PFSK-1 (cell line): Measurements from ENCODE around the gene PTPN7.

ENCODE experiments used
- FOXP2 ChIP-seq: optimal IDR thresholded peaks from 2 replicates; pipeline ENCODE3; 2011; ENCODE audit warnings: borderline replicate concordance, control low read depth, inconsistent platforms; ENCODE audit not compliant: insufficient read depth; ENCODE audit errors: extremely low read length, extremely low read depth
- POLR2AphosphoS5 ChIP-seq: IDR thresholded peaks from 2 replicates; pipeline ENCODE4 v1.6.1; 2012; ENCODE audit warnings: low read depth, mild to moderate bottlenecking, control low read depth, low read length, moderate library complexity
- REST ChIP-seq, 2 experiments: IDR thresholded peaks; 2 replicates each; pipeline versions ENCODE4 v1.6.1 to v1.8.0; 2011 to 2012; ENCODE audit warnings: low read depth in 2 of 2, low read length in 2 of 2, control low read depth in 1 of 2, inconsistent platforms in 1 of 2, mild to moderate bottlenecking in 1 of 2, moderate library complexity in 1 of 2; ENCODE audit not compliant: insufficient read depth in 1 of 2
- SIN3A ChIP-seq: IDR thresholded peaks from 2 replicates; pipeline ENCODE4 v1.6.1; 2012; ENCODE audit warnings: mild to moderate bottlenecking, low read length, moderate library complexity, borderline replicate concordance; ENCODE audit not compliant: insufficient read depth
- TAF1 ChIP-seq: IDR thresholded peaks from 2 replicates; pipeline ENCODE4 v1.6.1; 2012; ENCODE audit warnings: low read length, control low read depth, borderline replicate concordance; ENCODE audit not compliant: insufficient read depth

The PTPN7 gene

DNA sequence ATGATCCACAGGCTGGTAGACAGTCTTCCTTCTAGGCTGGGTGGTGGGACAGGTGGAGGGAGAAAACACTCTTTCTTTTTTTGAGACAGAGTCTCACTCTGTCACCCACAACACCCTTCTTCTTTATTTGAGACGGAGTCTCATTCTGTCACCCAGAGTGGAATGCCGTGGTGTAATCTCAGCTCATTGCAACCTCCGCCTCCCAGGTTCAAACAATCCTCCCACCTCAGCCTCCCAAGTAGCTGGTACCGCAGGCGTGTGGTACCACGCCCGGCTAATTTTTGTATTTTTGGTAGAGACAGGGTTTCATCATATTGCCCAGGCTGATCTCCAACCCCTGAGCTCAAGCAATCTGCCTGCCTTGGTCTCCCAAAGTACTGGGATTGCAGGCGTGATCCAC is 34.8 kb downstream of the PTPN7 start:
- no peak for TF ChIP-seq FOXP2
- no peak for TF ChIP-seq TAF1
- no peak for TF ChIP-seq SIN3A
- no peak for TF ChIP-seq POLR2AphosphoS5
- no peak for TF ChIP-seq REST (IDR thresholded peaks at IDR 0.05; ENCODE audit: insufficient read depth in 1 of 2, low read depth in 2 of 2, low read length in 2 of 2)

GRCh38 chr1:202124142-202124541 is 36.3 kb downstream of the PTPN7 start:
- TF ChIP-seq REST (IDR thresholded peaks at IDR 0.05; ENCODE audit: insufficient read depth in 1 of 2, low read depth in 2 of 2, low read length in 2 of 2): no peak
- no peak for TF ChIP-seq POLR2AphosphoS5
- TF ChIP-seq SIN3A: no peak
- TF ChIP-seq TAF1: no peak
- TF ChIP-seq FOXP2: no peak

- TF ChIP-seq REST (IDR thresholded peaks at IDR 0.05; ENCODE audit: insufficient read depth in 1 of 2, low read depth in 2 of 2, low read length in 2 of 2) (no peak), POLR2AphosphoS5 (no peak)
Observed at GRCh38 chr1:202123336-202123813, 37.0 kb downstream of the PTPN7 start.

DNA sequence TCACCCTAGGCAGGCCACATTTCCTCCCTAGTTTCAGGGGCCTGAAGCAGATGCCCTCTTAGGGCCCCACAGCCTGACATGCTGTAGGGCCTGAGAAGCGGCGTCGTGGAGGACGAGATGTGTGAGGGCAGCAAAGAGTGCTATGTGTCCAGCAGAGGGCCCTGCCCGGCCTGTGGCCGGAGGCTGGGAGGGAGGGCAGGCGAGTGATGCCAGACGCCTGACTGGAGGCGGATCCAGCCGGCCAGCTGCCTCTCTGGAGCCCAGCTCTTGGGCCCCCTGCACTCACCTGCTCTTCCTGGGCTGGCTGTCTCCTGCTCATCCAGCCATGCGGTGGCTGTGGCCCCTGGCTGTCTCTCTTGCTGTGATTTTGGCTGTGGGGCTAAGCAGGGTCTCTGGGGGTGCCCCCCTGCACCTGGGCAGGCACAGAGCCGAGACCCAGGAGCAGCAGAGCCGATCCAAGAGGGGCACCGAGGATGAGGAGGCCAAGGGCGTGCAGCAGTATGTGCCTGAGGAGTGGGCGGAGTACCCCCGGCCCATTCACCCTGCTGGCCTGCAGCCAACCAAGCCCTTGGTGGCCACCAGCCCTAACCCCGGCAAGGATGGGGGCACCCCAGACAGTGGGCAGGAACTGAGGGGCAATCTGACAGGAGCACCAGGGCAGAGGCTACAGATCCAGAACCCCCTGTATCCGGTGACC is 37.6 kb downstream of the PTPN7 start, which contains the start of gene GPR37L1:
Gene GPR37L1, plus strand, starts transcription at position 279 of the 697 bp plus-strand sequence. Its CDS starts 47 bp downstream, at position 326.
- TF ChIP-seq POLR2AphosphoS5 (no peak), SIN3A (no peak), REST (IDR thresholded peaks at IDR 0.05; ENCODE audit: insufficient read depth in 1 of 2, low read depth in 2 of 2, low read length in 2 of 2) (no peak), TAF1 (no peak), FOXP2 (no peak)

DNA sequence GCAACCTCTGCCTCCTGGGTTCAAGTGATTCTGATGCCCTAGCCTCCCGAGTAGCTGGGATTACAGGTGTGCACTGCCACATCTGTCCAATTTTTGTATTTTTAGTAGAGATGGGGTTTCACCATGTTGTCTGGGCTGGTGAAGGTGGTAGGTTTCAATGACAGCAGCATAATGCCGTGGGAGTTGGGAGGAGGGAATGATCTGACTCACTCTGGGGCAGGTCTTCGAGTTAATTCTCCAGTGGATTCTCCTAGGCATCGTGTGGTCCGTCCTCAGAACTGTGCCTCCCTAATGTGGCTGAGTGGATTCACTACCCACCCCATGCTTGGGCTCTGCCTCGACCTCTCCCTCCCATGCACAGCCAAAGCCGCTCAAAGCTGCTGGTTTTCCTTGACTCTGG is 39.4 kb downstream of the PTPN7 start:
- TF ChIP-seq POLR2AphosphoS5 (no peak), TAF1 (no peak)
